AG04450 (cell line): ENCODE data around the gene OBI1. TPM values are rescaled to one million over a fixed set of nuclear protein-coding genes. Genes with fewer than 3 reads are reported as not detected.
A peak's percentile ranks its signal among the peaks of the same experiment; 100 is the strongest.

Experiments used
- CTCF ChIA-PET: fragments of 300-600, 350-600 bp; formaldehyde crosslinking; extraction: SDS; loops from one replicate; lab custom pipeline; 2022; ENCODE audit warnings: antibody characterized with exemption, inconsistent platforms; lab: Charles Lee
- POLR2A ChIA-PET: fragments of 350-600 bp; formaldehyde crosslinking; extraction: SDS; loops from one replicate; lab custom pipeline; 2021; ENCODE audit warnings: antibody characterized with exemption, inconsistent platforms; lab: Yijun Ruan, JAX
- DNase-seq: peaks from one replicate; pipeline ENCODE4 v3.0.0-alpha.2; 2011; ENCODE audit warnings: low read depth, low spot score
- H3K27ac ChIP-seq: one replicate; pipeline ENCODE4 v1.5.1; 2012; ENCODE audit warnings: low read depth, low read length, control low read depth
- H3K27me3 ChIP-seq: one replicate; pipeline ENCODE4 v1.6.0; 2012; ENCODE audit warnings: low read length; ENCODE audit not compliant: control insufficient read depth, insufficient read depth
- H3K4me3 ChIP-seq: 2 replicates; pipeline ENCODE4 v1.5.1; 2011; ENCODE audit warnings: mild to moderate bottlenecking, low read depth, low read length, control low read depth
- H3K9me3 ChIP-seq: 2 replicates; pipeline ENCODE4 v1.5.1; 2012; ENCODE audit warnings: low read length; ENCODE audit not compliant: control insufficient read depth, insufficient read depth
- polyA plus RNA-seq: library from polyadenylated mRNA; depleted of rRNA; stranded (reverse); fragments of >200 nt; gene quantifications from 2 replicates; pipeline ENCODE4 v1.2.3, GENCODE V29; 2011
- TF ChIP-seq, protein P1 (sequence below): IDR thresholded peaks from 2 replicates; pipeline ENCODE4 v1.5.1; 2011; ENCODE audit warnings: low read depth, low read length, control low read depth, inconsistent platforms

The OBI1 gene
- polyA plus RNA-seq, 1 experiment, result 13.6 TPM

DNA sequence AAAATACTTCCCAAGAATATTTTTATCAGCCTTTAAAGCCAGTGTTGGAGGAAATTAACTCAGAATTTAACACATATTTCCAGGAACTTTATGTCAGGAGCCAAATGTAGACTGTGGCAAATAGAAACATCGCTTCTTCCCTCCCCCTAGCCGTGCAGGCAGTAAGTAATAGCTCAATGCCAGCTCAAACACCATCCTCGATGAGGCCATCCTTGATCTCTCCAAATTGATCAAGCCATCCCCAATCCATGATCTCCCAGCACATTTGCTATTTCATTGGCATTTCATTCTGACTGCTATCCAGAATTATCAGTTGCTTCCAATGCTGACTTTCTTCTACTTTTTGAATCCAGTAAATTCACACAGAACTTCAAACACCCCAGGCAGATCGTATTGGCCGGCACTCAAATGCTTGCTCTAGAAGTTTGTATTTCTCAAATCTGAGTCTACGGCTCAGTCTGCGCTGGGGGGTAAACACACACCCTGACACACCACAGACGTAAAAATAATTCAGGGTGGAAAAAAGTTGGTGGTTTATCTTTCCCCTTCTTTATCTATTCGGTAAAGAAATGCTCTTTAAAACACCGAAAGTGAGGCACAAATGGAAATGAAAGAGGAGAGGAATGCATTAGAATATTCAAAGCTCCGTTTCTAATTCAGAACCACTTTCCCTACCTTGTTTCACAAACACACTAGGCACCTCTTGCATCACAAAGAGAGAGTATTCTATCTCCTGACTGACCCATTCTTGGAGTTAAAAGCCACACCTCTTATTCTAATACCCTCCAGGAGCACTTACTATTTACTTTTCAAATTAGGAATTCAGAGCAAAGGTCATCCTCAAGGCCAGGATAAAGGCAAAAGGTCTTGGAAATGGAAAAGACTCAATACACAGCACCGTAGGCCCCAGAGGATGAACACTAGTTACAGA lies 991 bp downstream of the OBI1 start:
- Histone ChIP-seq H3K4me3 (peak overlapping the region; percentile 94), H3K27ac (no peak overlapping the region), H3K27me3 (no peaks in the 10 kb centered on the region), H3K9me3 (peaks cover 4% of the 10 kb centered on the region; the same call in 1 of the 2 replicates)
- CTCF ChIA-PET, result interaction anchor here (1.0 kb wide), 1 partner anchor 518 kb away, joined by 3 read pairs; no protein-coding TSS in a partner anchor
- POLR2A ChIA-PET, result no interaction called here
- TF ChIP-seq, protein P1, sequence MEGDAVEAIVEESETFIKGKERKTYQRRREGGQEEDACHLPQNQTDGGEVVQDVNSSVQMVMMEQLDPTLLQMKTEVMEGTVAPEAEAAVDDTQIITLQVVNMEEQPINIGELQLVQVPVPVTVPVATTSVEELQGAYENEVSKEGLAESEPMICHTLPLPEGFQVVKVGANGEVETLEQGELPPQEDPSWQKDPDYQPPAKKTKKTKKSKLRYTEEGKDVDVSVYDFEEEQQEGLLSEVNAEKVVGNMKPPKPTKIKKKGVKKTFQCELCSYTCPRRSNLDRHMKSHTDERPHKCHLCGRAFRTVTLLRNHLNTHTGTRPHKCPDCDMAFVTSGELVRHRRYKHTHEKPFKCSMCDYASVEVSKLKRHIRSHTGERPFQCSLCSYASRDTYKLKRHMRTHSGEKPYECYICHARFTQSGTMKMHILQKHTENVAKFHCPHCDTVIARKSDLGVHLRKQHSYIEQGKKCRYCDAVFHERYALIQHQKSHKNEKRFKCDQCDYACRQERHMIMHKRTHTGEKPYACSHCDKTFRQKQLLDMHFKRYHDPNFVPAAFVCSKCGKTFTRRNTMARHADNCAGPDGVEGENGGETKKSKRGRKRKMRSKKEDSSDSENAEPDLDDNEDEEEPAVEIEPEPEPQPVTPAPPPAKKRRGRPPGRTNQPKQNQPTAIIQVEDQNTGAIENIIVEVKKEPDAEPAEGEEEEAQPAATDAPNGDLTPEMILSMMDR, result no peak
- DNase-seq, result no peak

DNA sequence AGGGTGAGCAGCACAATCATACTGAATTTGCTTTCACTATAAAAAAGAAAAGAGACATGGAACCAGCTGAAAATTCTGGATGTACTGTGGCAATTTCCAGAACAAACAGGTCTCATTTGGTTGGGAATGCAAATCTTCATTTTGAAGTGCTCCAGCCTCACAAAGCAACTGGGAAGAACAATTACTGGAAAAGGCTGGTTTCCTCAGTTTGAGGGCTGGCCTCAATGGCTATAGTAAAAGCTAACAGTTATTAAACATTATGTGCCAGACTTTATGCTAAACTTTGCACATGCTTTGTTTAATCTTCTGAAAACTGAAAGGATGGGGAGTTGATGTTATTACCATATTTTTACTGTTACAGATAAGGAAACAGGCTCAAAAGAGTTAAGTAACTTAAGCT lies 3.0 kb downstream of the OBI1 start:
- H3K4me3 ChIP-seq, result no peak overlapping the region
- no peak overlapping the region for H3K27ac ChIP-seq
- ChIA-PET POLR2A (no interaction called here), CTCF (interaction anchor here (0.6 kb wide), 1 partner anchor 20 kb away, joined by 4 read pairs; no protein-coding TSS in a partner anchor)
- no peaks in the 10 kb centered on the region for H3K27me3 ChIP-seq
- no peak for DNase-seq
- H3K9me3 ChIP-seq, result peaks cover 4% of the 10 kb centered on the region; the same call in 1 of the 2 replicates
- TF ChIP-seq, protein P1, result no peak

DNA sequence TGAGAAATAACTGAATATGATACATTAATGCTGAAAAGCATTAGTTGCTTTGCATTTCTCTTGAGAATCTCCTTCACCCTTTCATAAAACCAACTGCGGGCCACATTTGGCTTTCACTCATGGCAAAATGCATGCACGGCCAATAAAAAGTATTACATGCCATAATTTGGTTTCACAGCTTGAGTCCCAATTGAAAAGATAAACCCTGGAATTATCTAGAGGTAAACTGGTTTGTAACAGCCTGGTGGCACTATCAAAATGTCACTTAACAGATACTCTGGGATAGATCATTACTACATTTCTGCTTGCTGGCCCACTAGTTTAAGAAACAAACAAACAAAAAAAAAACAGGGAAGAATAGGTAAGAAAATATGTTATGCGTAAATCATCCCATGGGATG lies 3.9 kb downstream of the OBI1 start:
- POLR2A ChIA-PET, result no interaction called here
- peaks cover 4% of the 10 kb centered on the region; the same call in 1 of the 2 replicates for H3K9me3 ChIP-seq
- no peak overlapping the region for H3K4me3 ChIP-seq
- H3K27ac ChIP-seq, result no peak overlapping the region
- no peaks in the 10 kb centered on the region for H3K27me3 ChIP-seq
- DNase-seq, result no peak
- CTCF ChIA-PET, result interaction anchor here (0.6 kb wide), 1 partner anchor 19 kb away, joined by 4 read pairs; no protein-coding TSS in a partner anchor
- TF ChIP-seq, protein P1, result no peak

DNA sequence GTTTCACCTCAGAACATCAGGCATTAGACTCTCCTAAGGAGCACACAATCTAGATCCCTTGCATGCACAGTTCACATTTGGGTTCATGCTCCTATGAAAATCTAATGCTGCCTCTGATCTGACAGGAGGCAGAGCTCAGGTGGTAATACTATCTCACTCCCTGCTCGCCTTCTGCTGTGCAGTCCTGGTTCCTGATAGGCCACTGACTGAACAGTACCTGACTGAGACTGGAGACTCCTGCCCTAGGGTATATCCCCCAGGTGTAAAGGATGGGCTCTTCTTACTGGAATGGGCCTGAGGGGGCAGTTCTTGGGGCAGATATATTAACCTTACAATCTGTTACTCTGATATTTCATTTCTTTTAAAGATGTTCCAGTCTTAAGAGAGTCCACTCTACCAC lies 6.3 kb downstream of the OBI1 start:
- ChIA-PET POLR2A (no interaction called here), CTCF (no interaction called here)
- H3K27me3 ChIP-seq, result no peaks in the 10 kb centered on the region
- no peak for DNase-seq
- H3K4me3 ChIP-seq, result no peak overlapping the region
- no peak overlapping the region for H3K27ac ChIP-seq
- H3K9me3 ChIP-seq, result no peaks in the 10 kb centered on the region
- TF ChIP-seq, protein P1, result no peak

DNA sequence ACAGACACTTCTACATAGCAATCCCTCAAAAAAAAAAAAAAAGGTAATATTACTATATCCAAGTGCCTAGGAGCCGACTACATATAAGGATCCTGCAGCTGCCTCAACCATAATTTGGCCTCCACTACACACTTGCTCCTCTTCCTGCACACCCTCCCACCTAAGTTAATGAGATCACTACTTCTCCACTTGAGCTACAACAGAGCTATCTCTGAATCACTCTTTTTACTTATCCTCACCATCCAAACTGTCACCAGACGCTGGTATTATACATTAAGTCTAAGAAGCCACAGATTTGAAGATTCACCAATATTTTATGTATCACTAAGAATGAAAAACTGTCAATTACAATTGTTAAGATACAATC lies 8.3 kb downstream of the OBI1 start:
- Histone ChIP-seq H3K27ac (no peak overlapping the region), H3K9me3 (no peaks in the 10 kb centered on the region), H3K4me3 (no peak overlapping the region), H3K27me3 (no peaks in the 10 kb centered on the region)
- DNase-seq, result no peak
- TF ChIP-seq, protein P1, result no peak
- POLR2A ChIA-PET, result no interaction called here
- CTCF ChIA-PET, result no interaction called here
